Spinal cord (tissue), 10 donors: ENCODE results near the gene SLC4A2. TPM values are rescaled to one million over a fixed set of nuclear protein-coding genes. Genes with fewer than 3 reads are reported as not detected.

Experiments used
- DNase-seq, 6 donors: peaks; one replicate each; pipeline versions ENCODE4 v3.0.0 to v3.0.0-alpha.2; 2013 to 2015; ENCODE audit warnings: low spot score in 6 of 6, low read depth in 4 of 6
- H3K27ac ChIP-seq: one replicate; pipeline ENCODE4 v1.5.1; 2013; ENCODE audit warnings: low read depth, low read length, control low read depth
- H3K27me3 ChIP-seq: one replicate; pipeline ENCODE4 v1.6.1; 2013; ENCODE audit warnings: low read length; ENCODE audit not compliant: control insufficient read depth, insufficient read depth
- H3K36me3 ChIP-seq: one replicate; pipeline ENCODE4 v1.6.1; 2013; ENCODE audit warnings: low read length; ENCODE audit not compliant: control insufficient read depth, insufficient read depth
- H3K4me1 ChIP-seq: one replicate; pipeline ENCODE4 v1.6.1; 2013; ENCODE audit warnings: low read length; ENCODE audit not compliant: control insufficient read depth, insufficient read depth
- H3K4me3 ChIP-seq: one replicate; pipeline ENCODE4 v1.5.1; 2013; ENCODE audit warnings: low read depth, low read length, control low read depth
- H3K9me3 ChIP-seq: one replicate; pipeline ENCODE4 v1.6.1; 2013; ENCODE audit warnings: low read length; ENCODE audit not compliant: control insufficient read depth, insufficient read depth
- WGBS: methylation state at CpG from one replicate; pipeline ENCODE4 v1.1.5; 2013; ENCODE audit warnings: missing lambda C conversion rate; ENCODE audit not compliant: insufficient coverage; 5-methylcytosine and 5-hydroxymethylcytosine counted together
- polyA plus RNA-seq, 2 donors: library from polyadenylated mRNA; unstranded; fragments of 120-200 nt; gene quantifications; one replicate each; pipeline ENCODE4 v1.2.1, GENCODE V29; 2013; ENCODE audit not compliant: insufficient read length in 2 of 2
- total RNA-seq, 2 donors: library from RNA; depleted of rRNA in 1 of 2; stranded (reverse); fragments of 120-200 nt in 1 of 2; fragments of >200 nt in 1 of 2; gene quantifications; one replicate each; pipeline versions ENCODE4 v1.2.3 to v1.2.4, GENCODE V29; 2013 to 2014
- donor health status: healthy.

The SLC4A2 gene
- total and polyA plus RNA-seq, 4 donors = 27.5 to 101 (median 79.5) TPM

DNA sequence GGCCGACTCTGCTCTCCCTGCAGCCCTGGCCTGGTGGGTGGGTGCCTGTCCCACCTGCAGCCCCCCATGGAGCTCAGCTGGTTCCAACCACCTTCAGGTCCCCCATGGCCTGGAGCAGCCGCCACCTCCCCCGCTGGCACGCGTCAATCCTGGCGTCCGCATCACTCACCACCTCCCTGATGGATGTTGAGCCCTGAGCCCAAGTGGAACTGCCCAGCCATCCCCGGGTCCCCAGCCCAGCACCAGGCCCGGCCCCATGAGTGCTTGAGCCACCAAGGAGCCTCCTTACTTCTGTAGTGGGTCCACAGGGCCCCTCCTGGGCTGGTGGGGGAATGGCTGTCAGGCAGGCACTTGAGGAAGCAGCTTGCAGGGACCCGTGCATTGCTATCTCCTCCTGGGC, 41.5 kb downstream of the SLC4A2 start:
- peaks cover 13% of the 10 kb centered on the region for H3K4me1 ChIP-seq
- H3K9me3 ChIP-seq = no peaks in the 10 kb centered on the region
- WGBS = 97% methylated on average over 10 of the region's 10 CpGs
- no peak for DNase-seq
- peaks cover 40% of the 10 kb centered on the region for H3K36me3 ChIP-seq
- no peak overlapping the region for H3K27ac ChIP-seq
- no peak overlapping the region for H3K4me3 ChIP-seq
- H3K27me3 ChIP-seq = no peaks in the 10 kb centered on the region

DNA sequence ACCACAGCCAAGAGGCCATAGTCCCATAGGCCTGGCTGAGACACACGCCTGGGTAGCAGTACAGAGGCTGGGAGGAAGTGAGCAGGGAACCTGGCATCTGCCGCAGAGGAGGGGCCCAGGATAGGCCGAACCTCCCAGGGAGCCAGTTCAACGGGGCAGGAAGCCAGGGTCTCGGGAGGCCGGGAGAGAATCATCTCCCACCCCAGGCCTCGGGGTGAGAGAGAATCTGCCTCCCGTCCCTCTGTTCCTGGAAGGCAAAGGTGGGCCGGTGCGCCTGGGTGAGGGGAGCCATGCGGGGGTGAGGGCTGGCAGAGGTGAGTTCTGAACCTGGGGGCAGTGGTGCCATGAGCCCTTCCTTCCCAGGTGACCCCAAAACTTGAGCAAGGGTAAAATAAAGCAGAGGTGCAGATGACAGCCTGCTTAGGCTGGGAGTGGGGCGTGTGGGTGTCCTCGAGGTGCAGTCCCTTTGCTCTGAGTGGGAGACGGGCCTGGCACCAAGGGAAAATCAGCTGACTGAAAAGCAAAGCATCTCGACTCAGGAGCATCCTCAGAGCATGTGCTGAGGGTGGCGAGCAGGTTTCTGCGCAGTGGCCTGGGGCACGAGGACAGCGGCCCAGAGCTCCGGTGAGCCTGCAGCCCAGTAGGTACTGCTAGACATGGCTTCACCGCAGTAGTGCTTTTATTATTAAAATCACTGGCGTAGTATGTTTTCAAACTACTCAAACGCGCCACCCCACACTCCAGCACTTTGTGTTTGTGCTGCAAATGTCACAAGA, 42.4 kb downstream of the SLC4A2 start:
- 85% methylated on average over 19 of the region's 24 CpGs for WGBS
- Histone ChIP-seq H3K4me3 (no peak overlapping the region), H3K27ac (no peak overlapping the region), H3K9me3 (no peaks in the 10 kb centered on the region), H3K36me3 (peaks cover 36% of the 10 kb centered on the region), H3K4me1 (peaks cover 13% of the 10 kb centered on the region), H3K27me3 (no peaks in the 10 kb centered on the region)
- DNase-seq = no peak

DNA sequence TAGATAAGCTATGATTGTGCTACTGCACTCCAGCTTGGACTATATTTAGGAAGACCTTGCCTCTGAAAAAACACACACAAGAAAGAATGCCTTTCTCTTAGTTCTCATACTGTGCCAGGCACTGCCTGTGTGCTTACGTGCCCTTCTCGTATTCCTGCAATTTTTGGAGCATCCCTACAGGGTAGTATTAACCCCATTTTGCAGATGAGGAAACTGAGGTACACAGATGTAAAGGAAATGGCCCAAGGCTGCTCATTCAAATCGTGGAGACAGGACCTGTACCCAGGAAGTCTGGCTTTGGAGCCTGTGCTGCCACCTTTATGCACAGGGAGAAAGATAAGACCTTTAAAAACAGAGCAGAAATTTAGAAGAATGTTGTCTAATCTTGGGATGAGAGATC, 43.6 kb downstream of the SLC4A2 start:
- Histone ChIP-seq H3K27me3 (no peaks in the 10 kb centered on the region), H3K4me3 (no peak overlapping the region), H3K9me3 (no peaks in the 10 kb centered on the region), H3K27ac (no peak overlapping the region), H3K4me1 (peaks cover 13% of the 10 kb centered on the region), H3K36me3 (peaks cover 36% of the 10 kb centered on the region)
- 76% methylated on average over 2 of the region's 3 CpGs for WGBS
- no peak for DNase-seq

DNA sequence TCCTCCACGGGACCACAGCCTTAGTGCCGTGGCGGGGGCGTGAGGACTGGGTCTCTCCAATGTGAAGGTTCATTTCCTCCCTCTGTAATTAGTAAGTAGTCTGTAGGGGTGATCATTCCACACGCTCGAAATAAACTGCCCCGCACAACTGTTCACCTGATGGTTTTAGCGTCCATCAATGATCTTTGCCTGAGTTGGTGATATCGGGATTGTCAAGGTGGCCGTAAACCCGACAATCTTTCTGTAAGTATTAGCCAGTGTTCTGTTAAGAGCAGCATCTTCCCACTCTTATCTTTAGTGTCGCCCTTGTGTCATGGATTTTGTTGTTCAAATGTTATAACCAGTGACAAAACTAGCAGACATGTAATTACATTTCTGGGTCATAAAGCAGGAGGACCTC, 44.6 kb downstream of the SLC4A2 start:
- WGBS = no CpG with 5 or more reads among the region's 12 CpGs
- DNase-seq = peak in 1 of 6 donors; percentile 68
- no peak overlapping the region for H3K4me3 ChIP-seq
- H3K27me3 ChIP-seq = no peaks in the 10 kb centered on the region
- H3K9me3 ChIP-seq = no peaks in the 10 kb centered on the region
- H3K4me1 ChIP-seq = peaks cover 13% of the 10 kb centered on the region
- peaks cover 42% of the 10 kb centered on the region for H3K36me3 ChIP-seq
- H3K27ac ChIP-seq = no peak overlapping the region

DNA sequence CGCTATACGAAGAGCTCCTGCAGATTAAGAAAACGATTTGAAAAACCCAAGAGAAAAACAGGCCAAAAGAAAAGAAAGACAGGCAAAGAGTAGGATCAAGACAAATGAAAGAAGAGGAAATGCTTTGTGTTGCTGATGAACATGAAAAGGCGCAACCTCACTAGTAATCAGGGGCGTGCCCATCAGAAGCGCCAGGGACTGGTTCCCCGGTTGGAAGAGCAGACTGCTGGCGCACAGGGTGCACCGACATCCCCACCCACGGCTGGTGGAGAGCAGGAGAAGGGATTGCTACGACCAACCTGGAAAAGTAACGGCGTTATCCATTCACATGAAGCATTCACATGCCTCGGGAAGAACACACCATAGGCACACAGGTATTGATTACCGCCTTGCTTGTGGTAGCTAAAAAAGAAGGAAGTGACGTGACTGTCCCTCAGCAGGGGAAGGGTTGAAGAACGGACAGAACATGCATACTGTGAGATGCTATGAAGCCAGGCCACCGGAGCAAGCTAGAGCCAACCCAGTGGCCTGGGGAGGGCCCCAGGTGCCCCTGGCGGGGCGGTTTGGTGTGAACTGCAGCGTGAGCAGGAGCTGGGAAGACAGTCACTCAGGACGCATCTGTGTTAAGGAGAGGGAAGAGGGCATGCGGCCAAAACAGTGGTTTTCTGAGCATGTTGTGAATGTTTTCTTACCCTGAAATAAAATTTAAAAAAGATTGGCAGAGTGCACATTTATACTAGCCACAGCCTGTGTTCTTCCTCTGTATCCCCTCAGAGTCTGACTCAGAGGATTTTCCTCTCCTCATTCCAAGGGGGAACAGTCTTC, 45.2 kb downstream of the SLC4A2 start:
- WGBS = 64% methylated on average over 18 of the region's 23 CpGs
- DNase-seq = no peak
- H3K27me3 ChIP-seq = no peaks in the 10 kb centered on the region
- H3K27ac ChIP-seq = no peak overlapping the region
- peaks cover 43% of the 10 kb centered on the region for H3K36me3 ChIP-seq
- H3K4me3 ChIP-seq = no peak overlapping the region
- peaks cover 13% of the 10 kb centered on the region for H3K4me1 ChIP-seq
- no peaks in the 10 kb centered on the region for H3K9me3 ChIP-seq

DNA sequence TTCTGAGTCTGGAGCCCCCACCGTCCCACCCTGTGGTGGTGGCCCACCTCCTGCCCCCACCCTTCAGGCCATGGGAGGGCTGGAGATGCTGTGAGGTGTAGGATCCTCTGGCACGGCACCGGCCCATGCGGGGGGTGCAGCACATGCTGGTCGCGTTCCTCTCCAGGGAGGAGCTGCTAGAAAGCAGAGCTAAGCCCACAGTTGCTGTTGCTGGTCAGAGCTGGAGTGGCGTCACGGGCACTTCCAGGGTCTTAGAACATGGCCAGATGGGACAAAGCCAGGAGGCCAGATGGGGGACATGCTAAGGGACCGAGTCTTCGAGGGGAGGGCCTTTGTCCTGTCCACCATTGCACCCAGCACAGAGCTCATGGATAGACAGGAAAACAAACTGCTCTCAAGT, 48.5 kb downstream of the SLC4A2 start:
- no peak for DNase-seq
- Histone ChIP-seq H3K36me3 (peaks cover 37% of the 10 kb centered on the region), H3K9me3 (no peaks in the 10 kb centered on the region), H3K27ac (no peak overlapping the region), H3K4me1 (peaks cover 19% of the 10 kb centered on the region), H3K27me3 (no peaks in the 10 kb centered on the region), H3K4me3 (no peak overlapping the region)
- WGBS = 78% methylated on average over 7 of the region's 10 CpGs

DNA sequence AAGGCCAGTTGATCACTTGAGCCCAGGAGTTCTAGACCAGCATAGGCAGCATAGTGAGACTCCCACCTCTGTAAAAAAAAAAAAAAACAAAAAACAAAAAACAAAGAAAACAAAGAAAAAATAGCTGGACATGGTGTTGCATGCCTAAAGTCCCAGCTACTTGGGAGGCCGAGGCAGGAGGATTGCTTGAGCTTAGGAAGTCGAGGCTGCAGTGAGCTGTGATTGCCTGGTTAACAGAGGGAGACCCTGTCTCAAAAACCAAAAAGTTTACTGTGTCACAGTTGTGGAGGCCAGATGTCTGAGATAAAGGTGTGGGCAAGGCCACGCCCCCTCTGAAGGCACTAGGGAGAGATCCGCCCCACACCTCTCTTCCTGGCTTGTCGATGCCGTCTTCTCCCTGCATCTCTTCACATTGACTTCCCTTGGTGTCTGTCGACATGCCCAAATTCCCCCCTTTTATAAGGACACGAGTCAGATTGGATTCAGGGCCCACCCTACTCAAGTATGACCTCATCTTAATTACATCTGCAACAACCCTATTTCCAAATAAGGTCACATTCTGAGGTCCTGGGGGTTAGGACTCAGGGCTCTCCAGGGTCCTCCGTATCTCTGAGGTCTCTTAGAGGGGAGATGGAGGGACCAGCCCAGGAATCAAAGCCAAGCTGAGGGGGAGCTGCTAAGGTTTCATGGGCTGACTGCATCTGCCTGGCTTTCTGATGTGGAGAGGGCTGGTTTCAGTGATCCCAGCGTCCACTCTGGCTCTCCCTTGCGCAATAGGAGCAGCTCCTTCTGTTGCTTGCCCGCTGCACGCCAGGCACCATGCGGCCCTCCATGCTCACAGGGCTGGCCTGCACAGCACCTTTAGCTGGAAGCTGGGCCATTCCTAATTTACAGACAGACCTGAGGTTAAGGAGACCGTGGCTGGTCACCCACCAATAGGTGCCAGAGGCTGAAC, 50.0 kb downstream of the SLC4A2 start:
- H3K4me1 ChIP-seq = peaks cover 32% of the 10 kb centered on the region
- H3K27me3 ChIP-seq = peaks cover 3% of the 10 kb centered on the region
- H3K36me3 ChIP-seq = peaks cover 40% of the 10 kb centered on the region
- no peak for DNase-seq
- H3K9me3 ChIP-seq = no peaks in the 10 kb centered on the region
- H3K27ac ChIP-seq = no peak overlapping the region
- WGBS = 76% methylated on average over 15 of the region's 15 CpGs
- H3K4me3 ChIP-seq = no peak overlapping the region

DNA sequence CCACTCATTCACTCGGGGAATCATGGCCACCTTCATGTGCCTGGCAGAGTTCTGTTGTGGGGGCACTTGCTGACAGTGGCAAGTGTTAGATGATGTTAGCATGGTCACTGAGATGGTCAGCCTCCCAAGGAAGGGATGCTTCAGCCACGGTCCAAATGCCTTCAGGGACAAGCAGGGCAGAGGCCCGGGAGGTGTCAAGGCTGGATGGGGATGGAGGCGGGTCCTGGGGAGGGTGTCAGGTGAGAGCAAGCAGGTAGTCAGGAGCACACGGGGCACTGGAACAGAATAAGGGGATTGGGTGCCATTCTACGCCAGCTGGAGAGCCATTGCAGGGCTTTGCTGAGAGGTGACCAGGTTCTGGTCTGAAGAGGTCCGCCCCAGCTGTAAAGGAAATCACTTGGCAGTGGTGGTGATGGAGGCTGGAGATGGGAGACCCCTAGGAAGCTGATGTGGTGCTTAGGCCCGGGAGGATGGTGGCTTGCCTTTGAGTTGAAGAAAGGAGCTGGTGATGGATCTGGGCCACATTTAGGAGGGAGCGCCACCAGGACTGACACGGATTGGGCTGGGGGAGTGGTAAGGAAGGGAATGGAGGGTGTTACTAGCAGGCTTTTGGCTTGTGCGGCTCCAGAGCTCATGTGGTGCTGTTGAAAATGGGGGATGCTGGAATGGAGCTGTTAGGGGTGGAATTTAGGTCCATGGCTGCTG, 51.0 kb downstream of the SLC4A2 start:
- H3K36me3 ChIP-seq = peaks cover 35% of the 10 kb centered on the region
- no peak overlapping the region for H3K4me3 ChIP-seq
- WGBS = 74% methylated on average over 11 of the region's 11 CpGs
- peaks cover 29% of the 10 kb centered on the region for H3K4me1 ChIP-seq
- no peaks in the 10 kb centered on the region for H3K9me3 ChIP-seq
- no peak overlapping the region for H3K27ac ChIP-seq
- DNase-seq = no peak
- H3K27me3 ChIP-seq = peaks cover 3% of the 10 kb centered on the region
